Prostate gland (tissue), 2 donors: ENCODE data around the gene FES.

Experiments used
- POLR2A ChIP-seq: fragments of 450-650 bp; IDR thresholded peaks from one replicate; pipeline ENCODE4 v1.6.1; 2016; ENCODE audit warnings: antibody characterized with exemption, mild to moderate bottlenecking
- POLR2AphosphoS5 ChIP-seq: sonication (generic); formaldehyde crosslinking; IDR thresholded peaks from one replicate; pipeline ENCODE4 v1.6.1; 2017; ENCODE audit warnings: antibody characterized with exemption
- TF ChIP-seq, protein P1 (sequence below), 4 experiments: fragments of 200-600 bp in 2 of 4; fragments of 450-650 bp in 2 of 4; sonication (generic) in 2 of 4; IDR thresholded peaks; 1 replicate in 3 of 4; 2 replicates in 1 of 4; pipeline ENCODE4 v1.5.1; 2016 to 2019; ENCODE audit warnings: antibody characterized with exemption in 4 of 4, mild to moderate bottlenecking in 2 of 4, moderate library complexity in 2 of 4

DNA sequence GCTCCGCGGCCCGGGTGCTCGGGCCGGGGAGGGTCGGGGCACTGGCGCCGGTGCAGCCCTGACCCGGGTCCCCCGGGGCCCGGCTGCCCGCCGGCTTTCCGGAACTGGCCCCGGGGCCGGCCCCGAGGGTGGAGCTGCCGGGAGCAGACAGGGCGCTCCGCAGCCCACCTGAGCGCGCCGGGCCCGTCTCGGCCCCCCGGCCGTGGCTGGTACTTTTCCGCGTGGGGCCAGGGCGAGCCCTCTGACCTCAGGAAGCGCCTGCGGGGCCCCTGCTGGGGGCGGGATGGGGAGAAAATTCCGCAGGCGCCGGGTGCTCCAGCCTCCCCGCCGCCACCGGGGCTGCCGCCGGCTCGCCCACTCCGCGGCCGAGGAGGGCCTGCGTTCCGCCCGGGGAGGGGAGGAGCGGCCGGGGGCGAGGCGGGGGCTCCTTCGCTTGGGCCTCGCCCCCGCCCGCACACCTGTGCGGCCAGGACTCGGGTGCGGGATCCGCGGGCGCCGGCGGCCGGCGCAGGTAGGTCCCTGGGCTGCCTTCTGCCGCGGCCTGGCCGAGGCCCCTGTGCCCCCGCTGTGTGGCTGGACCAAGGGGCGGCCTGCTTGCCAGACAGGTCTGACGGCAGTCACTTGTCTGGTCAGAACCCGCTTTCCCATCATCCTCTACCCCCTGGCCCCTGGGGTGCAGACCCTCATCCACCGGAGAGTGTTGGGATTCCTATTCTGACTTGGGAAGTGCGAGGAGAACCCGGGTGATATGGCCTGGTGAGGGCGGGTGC is 12.4 kb upstream of the FES start:
- TF ChIP-seq, protein P1, sequence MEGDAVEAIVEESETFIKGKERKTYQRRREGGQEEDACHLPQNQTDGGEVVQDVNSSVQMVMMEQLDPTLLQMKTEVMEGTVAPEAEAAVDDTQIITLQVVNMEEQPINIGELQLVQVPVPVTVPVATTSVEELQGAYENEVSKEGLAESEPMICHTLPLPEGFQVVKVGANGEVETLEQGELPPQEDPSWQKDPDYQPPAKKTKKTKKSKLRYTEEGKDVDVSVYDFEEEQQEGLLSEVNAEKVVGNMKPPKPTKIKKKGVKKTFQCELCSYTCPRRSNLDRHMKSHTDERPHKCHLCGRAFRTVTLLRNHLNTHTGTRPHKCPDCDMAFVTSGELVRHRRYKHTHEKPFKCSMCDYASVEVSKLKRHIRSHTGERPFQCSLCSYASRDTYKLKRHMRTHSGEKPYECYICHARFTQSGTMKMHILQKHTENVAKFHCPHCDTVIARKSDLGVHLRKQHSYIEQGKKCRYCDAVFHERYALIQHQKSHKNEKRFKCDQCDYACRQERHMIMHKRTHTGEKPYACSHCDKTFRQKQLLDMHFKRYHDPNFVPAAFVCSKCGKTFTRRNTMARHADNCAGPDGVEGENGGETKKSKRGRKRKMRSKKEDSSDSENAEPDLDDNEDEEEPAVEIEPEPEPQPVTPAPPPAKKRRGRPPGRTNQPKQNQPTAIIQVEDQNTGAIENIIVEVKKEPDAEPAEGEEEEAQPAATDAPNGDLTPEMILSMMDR (IDR thresholded peaks at IDR 0.05) = no peak
- TF ChIP-seq POLR2A (no peak), POLR2AphosphoS5 (no peak)
